HG03066 (cell line): ENCODE results near the gene NOPCHAP1.
A peak's percentile ranks its signal among the peaks of the same experiment; 100 is the strongest.
"Not testable (repeated sequence)": the region's sequence is repeated elsewhere in the genome, so short reads cannot be mapped to it uniquely, and the experiment has no call there.

Experiments
- ATAC-seq: cut with Tn5 transposase; IDR thresholded peaks from one replicate; pipeline ENCODE4 v1.9.1; 2021; ENCODE audit warnings: low read depth; ENCODE audit not compliant: unreplicated experiment

NOPCHAP1 gene

DNA sequence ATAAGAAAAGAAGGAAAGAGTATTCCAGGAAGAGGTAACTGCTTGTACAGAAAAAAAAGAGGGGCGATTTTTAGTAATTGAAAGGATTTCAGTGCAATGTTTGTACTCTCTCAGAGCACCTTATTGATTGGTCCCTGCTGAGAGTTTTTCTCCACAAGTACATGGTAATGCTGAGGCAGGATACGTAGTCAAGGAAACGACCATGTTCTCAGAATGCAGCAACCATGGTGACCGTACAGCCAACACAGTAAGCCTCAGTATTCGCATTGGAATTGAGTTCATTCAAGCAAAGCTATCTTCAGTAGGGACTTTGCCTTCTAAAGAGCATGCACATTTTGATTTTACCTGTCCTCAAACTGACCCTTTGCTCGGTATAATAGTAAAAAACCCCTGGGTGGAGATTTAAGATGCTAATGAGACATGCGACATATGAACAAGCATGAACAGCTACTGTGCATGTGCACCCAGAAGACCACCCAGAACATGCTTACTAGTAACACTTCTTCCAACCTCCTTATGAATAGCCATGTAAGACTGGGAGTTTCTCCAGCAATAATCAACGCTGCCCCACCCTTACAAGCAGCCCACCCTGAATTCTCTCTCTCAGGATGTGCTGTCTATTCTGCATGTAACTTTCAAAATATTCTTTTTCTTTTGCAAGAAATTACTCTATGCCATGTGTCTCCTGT lies 21.8 kb upstream of the NOPCHAP1 start:
- ATAC-seq: no peak

DNA sequence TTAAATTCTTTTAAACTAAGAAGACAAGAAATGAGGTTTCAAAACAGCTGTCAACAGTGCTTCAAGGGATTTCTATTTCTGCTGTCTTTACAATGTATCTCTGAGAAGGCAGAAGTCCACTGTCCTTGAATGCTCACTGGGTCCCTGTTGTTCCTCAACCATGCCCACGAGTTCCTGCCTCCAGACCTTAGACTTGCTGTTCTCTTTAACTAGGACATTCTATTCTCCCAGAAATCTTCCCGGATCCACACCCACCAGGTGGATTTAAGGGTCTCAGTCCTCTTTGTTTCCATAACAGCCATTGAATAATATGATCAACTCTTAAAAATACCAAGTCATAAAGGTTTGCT lies 21.3 kb upstream of the NOPCHAP1 start:
- no peak for ATAC-seq

DNA sequence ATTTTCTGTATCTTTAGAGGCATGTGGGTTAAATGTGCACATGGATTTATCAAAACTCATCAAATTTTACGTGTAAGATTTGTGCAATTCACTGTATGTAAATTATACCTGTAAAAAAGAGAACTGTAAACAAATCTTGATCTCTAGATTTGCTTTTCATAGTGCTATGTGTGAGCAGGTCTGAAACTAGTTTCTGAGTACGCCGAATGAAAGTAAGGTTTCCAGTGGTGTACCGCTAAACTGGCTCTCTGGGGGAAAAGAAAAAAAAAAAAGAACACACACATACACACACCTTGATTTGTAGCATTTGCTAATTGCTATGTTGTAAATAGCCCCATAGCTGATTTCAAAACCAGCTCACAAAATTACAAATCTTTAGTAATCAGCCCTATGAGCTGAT lies 19.4 kb upstream of the NOPCHAP1 start:
- peak; percentile 93 for ATAC-seq

DNA sequence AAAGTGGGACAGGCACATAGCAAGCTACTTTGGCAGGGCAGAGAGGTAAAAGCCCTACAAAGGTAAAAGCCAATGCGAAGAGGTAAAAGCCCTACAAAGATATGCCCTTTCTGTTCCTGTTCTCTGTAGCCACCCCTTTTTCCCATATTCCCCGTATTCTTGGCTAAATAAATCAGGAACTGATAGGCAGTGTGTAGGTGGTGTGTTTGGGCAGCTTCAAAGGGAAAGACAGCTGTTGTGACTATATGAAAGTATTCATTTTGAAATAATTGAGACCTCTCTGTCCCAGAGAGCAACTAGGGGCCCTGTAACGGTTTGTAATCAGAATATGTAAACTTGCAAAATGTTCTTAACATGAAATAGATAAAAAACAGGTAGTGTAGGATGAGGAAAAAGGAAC lies 16.8 kb upstream of the NOPCHAP1 start:
- no peak for ATAC-seq

DNA sequence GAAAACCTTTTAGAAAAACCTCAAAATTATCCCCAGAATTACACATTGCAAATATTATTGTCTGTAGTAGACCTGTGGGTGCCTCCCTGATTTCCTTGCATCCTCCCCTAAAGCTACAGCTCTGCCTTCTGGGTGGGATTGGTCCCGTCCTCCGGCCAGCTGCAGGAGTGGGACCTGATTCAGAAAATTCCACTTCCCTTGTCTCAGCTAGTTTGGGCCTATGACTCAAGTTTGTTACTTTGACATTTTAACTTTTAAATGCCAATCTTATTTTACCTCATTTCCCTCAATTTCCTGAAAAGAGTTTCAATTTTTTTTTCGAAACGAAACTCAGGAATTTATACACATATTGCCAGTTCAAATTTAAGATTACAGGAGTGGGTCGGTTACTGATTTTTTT lies 14.8 kb upstream of the NOPCHAP1 start:
- no peak for ATAC-seq

DNA sequence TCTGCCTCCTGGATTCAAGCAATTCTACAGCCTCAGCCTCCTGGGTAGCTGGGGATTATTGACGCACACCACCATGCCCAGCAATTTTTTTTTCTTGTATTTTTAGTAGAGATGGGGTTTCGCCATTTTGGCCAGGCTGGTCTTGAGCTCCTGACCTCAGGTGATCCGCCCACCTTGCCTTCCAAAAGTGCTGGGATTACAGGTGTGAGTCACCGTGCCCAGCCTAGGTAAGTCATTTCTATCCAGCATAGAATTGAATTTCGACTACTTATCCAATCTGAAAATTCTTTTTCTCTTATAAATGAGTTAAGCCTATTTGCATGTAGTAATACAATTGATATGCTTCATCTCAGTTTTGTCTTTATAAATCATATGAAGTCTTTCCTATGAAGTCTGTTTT lies 12.9 kb upstream of the NOPCHAP1 start:
- ATAC-seq: no peak

DNA sequence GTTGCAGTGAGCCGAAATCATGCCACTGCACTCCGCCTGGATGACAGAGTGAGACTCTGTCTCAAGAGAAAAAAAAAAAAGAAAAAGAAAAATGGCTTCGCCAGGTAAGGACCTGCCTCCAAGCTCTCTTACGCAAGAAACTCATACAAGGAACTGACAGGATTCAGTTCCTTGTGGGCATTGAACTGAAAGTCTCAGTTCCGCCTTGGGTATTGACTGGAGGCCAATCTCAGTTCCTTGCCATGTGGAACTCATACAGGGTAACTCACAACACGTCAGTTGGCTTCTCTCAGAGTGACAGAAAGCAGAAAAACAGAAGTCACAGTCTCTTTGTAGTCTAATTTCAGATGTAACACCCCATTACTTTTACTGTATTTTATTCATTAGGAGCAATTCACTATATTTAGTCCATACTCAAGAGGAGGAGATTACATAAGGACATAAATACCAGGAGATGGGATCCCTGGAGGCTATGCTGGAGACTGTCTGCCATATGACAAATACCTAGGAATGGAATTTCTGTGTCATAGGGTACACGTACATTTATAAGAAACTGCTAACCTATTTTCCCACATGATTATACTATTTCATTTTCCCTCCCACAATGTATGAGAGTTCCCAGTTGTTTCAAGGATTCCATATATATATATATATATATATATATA lies 11.4 kb upstream of the NOPCHAP1 start:
- peak; percentile 98 for ATAC-seq

DNA sequence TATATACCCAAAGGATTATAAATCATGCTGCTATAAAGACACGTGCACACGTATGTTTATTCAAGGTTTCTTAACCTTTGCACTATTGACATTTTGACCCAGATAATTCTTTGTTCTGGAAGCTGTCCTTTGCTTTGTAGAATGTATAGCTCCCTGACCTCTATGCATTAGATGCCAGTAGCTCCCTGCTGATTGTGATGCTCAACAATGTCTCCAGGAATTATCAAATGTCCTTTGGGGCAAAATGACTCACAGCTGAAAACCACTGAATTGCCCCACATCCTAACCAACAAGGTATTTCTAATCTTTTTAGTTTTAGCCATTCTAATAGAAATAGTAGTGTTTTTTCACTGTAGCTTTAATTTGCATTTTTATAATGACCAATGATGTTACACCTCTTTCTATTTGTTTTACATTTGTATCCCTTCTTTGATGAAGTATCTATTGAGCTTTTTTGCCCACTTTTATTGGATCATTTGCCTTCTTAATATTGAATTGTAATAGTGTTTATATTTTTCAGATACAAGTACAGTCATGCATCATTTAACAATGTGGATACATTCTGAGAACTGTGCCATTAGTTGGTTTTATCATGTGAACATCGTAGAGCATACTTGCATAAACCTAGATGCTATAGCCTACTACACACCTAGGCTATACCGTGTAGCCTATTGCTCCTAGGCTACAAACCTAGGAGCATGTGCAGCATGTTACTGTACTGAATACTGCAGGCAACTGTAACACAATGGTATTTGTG lies 10.4 kb upstream of the NOPCHAP1 start:
- ATAC-seq: no peak

DNA sequence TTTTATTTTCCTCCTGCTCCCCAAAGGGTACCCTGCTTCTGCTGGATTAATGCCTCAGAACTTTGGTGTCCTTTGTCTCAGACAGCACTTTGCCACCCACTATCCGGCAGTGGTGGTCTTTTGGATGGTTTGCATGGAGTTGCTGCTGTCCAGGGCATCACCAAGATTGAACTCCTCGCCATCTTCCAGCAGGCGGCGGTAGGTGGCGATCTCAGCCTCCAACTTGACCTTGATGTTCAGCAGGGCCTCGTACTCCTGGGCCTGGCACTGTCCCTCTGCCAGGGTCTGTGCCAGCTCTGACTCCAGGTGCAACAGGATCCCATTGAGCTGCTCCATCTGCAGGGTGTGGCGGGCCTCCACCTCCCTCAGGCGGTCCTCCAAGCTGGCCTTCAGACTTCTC lies 9.4 kb upstream of the NOPCHAP1 start:
- ATAC-seq: no peak

DNA sequence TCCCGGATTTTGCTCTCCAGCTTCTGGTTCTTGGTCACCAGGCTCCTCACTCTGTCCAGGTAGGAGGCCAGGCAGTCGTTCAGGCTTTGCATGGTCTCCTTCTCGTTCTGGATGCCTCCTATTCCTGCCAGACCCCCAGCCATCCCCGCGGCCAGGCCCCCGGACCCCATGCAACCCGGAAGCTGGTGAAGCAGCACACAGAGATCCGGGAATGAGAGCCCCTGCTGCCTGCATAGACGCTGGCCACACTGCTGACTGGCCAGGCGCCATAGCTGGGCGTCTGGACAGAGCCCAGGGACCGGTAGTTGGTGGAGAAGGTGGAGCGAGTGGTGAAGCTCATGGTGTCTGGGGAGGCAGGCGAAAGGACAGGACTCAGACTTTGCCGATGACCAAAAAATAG lies 8.4 kb upstream of the NOPCHAP1 start:
- not testable (repeated sequence) for ATAC-seq

DNA sequence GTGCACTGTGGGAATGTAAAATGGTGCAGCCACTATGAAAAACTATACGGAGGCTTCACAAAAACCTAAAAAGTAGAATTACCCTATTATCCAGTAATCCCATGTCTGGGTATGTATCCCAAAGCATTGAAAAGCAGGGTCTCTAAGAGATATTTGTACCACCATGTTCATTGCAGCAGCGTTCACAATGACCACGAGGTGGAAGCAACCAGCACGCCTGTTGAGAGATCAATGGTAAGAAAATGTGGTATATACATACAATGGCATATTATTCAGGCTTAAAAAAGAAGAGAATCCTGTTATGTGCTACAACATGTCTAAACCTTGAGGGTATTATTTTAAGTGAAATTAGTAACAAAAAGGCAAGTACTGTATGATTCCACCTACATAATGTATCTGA lies 910 bp upstream of the NOPCHAP1 start:
- no peak for ATAC-seq

DNA sequence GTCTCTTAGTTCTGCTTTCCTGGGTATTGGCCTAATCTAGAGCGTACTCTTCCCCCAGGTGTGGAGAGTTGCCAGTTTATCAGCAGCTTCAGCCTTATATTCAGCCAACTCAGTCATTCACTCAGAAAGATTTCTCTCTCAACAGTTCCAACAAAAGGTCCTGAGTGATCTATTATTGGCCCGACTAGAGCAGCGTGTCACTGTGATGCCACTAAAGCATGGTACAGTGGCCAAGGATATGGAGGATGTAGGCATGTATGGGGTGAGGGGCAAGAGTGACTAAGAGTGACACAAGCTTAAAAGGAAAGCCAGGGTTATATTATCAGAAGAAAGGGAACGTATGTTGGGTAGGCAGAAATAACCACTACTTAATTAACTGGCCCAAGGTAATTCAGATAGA lies 4.8 kb downstream of the NOPCHAP1 start:
- no peak for ATAC-seq

DNA sequence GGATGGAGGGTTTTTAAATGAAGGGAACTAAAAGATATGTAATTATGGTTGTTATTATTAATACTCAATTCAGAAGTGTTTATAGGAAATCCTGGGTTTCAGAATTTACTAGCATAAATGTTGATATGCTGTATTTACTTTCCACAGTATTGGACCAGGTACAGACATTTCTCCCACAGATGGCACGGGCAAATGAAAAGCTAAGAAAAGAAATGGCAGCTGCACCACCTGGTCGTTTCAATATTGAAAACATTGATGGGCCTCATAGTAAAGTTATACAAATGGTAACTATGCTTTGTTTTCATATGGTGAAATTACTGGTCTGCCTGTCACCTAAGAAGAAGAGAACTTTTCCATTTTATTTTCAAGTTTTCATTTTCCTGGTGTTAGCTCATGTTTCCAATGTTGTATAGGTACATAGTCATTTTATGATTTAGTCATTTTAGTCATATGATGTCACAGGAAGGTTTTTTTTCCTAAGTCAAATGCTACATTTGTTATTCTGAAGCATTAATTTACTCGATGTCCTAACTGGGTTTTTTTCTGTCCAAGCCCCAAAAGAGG lies 5.5 kb downstream of the NOPCHAP1 start:
- ATAC-seq: no peak

DNA sequence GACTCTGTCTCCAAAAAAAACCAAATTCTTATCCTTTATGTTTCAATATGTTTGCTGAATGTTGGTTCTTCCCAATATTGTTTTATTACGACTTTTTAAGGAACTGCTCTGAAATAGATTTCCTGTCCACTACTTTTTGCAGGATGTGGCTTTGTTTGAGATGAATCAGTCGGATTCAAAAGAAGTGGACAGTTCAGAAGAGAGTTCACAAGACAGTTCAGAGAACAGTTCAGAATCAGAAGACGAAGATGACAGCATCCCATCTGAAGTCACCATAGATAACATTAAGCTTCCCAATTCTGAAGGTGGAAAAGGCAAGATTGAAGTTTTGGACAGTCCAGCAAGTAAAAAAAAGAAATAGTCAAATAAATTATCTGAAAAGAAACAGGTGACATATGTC lies 8.2 kb downstream of the NOPCHAP1 start:
- ATAC-seq: no peak

DNA sequence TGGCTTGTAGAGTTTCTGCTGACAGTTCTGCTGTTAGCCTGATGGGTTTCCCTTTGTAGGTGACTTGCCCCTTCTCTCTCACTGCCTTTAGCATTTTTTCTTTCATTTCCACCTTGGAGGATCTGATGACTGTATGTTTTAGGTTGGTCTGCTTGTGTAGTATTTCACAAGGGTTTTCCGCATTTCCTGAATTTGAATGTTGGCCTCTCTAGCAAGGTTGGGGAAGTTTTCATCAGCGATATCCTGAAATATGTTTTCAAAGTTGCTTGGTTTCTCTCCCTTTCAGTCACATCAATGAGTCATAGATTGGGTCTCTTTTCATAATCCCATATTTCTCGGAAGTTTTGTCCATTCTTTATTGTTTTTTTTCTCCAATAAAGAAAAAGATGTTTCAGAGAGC lies 11.4 kb downstream of the NOPCHAP1 start:
- no peak for ATAC-seq

DNA sequence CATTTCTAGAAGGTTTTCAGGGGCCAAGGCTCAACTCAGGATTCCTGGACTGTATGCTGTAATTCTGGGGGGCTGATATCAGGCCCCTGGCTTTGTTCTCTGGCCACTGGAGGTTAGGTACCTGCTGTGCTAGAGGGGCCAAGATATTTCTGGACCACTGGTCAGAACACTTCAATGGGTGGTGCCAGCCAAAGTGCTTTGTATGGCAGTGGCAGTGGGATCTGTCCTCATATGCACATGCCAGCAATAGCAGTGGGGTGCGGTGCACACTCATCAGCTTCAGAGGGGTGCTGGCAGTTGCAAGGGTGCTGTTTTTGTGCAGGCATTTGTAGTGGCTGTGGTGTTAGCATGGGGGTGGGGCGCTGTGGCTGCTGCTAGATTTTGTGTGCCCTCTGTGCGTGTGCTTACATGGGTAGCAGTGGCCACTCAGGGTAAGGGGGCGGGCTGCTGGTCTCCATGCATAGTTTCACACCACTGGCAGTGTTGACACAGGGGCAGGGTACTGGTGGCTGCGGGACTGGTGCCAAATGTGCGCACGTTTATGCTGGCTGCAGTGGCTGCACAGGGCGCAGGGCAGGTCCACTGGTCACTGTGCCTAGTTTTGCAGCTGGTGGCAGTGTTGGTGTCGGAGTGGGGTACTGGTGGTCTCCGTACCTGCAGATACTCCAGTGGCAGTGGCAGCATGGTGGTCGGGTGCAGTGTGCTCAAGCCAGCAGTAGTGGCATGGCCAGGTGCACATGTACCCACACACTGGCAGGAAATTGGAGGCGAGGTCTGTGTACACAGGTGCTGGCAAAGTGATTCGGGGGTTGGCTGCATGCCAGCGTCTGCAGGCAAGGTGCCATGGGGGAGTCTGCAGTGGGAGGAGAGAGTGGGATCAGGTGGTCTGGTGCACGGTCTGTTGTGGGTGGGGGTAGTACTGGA lies 12.6 kb downstream of the NOPCHAP1 start:
- ATAC-seq: no peak

DNA sequence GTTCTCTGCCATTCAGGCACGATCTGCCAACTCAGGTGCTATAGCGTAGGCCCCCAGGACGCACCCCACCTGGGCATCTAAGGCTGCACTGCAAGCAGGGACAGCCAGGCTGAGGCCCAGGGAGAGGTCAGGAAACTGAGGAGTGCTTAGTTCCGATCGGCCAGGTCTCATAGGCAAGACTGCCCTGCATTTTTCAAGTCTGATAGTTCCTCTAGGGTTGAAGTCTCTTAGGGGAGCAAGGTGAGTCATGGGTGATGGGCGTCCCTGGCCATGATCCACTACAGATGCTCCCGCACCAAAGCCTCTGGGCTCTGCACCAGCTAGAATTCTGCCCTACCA lies 13.2 kb downstream of the NOPCHAP1 start:
- no peak for ATAC-seq

DNA sequence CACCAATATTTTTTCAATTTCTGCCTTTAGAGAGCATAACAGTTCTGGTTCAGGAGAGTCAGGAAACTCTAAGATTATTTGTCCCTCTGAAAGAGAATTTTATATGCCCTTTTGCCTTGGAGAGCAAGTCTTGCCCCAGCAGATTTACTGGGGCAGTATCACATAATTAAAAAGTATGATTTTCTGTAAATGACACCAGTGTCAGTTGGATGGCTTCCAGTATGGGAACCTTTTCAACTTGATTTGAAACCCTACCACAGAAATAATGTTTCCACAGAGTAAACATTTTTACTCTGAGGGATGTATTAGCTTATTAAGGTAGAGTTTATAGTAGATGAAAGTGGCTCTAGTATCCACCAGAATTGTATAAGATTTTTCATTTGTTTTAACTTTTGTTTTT lies 15.4 kb downstream of the NOPCHAP1 start:
- no peak for ATAC-seq

DNA sequence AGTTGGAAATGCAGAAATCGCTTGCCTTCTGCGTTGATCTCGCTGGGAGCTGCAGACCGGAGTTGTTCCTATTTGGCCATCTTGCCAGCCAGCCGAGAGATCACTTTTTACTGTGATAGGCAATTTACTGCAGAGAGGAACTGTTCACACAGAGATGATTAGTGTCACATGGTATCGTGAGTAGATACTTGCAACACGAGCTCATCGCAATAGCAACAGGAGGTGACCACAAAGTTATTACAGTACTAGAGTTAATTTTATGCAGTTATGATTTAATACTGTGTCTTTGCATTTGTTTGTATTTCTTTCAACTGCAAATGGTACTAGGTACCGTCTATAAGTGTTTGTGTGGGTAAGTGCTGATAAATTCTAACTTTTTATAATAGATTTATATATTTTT lies 27.8 kb downstream of the NOPCHAP1 start:
- no peak for ATAC-seq

DNA sequence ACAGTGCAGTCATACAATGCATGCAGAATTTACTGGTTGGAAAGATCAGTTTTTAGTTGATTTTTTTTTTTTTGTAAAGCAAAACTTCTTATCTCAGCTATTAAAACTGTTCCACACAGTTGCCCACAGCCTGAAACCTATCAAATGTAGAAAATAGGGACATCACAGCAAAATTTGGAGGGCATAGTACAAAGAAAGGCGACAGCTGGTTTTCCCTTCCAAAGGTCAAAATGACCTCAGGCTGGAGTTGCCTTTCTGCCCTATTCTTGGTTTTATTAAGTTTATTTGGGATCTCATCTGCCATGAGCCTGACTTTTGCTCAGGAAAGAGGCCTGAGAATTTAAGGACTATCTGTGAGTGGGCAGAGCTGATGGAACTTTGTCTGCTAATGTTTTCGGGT lies 28.5 kb downstream of the NOPCHAP1 start:
- ATAC-seq: no peak

DNA sequence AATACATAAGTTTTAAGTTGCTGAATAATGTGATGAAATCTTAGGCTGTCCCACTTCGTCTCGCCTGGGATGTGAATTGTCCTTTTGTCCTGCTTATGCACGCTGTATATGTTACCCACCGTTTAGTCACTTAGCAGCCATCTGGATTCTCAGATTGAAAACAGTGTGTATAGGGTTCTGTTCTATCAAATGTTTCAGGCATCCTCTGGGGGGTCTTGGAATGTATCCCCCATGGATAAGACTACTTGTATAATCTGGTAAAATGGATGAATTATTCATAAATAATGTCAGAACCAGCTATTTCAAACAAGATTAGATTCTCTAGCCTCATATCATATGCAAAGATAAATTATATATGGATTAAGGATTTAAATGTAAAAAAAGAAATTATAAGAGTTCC lies 29.4 kb downstream of the NOPCHAP1 start:
- ATAC-seq: no peak
